GM19463 (cell line): ENCODE data around the gene NOP9.
A peak's percentile ranks its signal among the peaks of the same experiment; 100 is the strongest.
"Not testable (repeated sequence)": the region's sequence is repeated elsewhere in the genome, so short reads cannot be mapped to it uniquely, and the experiment has no call there.

Experiments used
- ATAC-seq: cut with Tn5 transposase; IDR thresholded peaks from one replicate; pipeline ENCODE4 v1.9.1; 2021; ENCODE audit warnings: mild to moderate bottlenecking, moderate library complexity; ENCODE audit not compliant: unreplicated experiment

Gene NOP9

DNA sequence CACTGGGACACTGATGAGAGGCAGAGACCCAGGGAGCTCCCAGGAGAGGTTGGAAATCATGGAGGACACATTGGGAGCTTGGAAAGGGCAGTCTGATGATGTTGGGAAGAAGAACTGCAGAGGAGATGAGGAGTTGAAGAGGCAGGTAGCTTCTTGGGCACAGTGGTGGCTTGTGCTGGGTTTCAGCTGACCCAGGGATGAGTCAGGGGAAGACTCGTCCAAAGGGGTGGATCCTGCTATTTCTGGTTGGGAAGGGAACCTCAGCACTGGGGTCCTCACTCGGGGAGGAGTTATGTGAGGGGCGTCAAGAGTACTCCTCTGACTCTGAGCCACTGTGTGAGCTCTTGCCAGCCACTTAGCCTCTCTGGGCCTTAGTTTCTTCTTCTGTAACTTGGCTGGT, 23.7 kb downstream of the NOP9 start:
- no peak for ATAC-seq

DNA sequence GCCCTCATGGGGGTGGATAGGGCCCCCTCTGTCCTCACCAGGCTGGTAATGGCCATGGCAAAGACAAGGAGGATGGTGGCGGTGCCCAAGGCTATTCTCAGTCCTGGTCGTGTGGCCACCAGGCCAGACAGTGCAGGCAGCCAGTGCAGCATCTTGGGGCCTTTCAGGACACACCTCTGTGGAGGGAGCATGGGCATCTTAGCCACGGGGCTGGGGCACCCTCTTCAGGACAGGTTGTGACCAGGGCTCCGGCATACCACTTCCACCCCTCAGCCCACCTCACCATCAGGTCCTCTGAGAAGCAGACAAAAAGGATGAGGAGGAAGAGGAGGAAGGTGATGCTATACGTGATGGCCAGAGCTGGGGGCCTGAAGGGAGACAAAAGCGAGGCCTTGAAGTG, 24.4 kb downstream of the NOP9 start:
- no peak for ATAC-seq

- ATAC-seq: no peak
Observed at GRCh38 chr14:24325041-24325530, 25.4 kb downstream of the NOP9 start.

DNA sequence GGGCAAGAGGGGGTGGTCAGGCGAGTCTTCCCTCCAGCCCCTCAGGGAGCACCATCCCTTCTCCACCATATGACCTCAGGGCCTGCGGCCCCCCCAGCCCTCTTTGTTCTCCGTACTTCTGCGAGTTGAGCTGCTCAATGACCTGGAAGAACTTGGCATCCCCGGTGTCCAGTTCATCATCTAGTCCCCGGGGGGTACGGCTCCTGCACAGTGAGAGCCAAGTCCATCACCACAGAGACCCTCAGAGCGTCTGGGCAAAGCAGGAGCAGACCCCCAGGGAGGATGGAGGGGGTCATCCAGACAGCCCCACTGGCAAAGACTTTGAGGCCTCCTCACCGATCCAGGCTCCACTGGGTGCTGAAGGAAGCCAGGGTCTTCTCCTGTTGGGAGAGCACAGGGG, 26.3 kb downstream of the NOP9 start:
- ATAC-seq: no peak

- ATAC-seq: no peak
Observed at GRCh38 chr14:24327303-24327702, 27.7 kb downstream of the NOP9 start.

DNA sequence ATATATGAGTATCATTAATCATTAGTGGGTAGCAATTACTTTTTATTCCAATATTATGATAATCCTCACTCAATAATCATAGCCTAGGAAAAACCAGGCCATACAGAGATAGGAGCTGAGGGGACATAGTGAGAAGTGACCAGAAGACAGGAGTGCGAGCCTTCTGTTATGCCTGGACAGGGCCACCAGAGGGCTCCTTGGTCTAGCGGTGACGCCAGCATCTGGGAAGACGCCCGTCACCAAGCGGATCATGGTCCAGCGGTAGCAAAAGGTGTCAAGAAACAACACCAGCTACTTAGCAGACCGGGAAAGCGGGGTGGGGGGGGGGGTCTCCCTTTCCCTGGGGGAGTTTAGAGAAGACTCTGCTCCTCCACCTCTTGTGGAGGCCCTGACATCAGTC, 28.3 kb downstream of the NOP9 start:
- ATAC-seq: not testable (repeated sequence)

DNA sequence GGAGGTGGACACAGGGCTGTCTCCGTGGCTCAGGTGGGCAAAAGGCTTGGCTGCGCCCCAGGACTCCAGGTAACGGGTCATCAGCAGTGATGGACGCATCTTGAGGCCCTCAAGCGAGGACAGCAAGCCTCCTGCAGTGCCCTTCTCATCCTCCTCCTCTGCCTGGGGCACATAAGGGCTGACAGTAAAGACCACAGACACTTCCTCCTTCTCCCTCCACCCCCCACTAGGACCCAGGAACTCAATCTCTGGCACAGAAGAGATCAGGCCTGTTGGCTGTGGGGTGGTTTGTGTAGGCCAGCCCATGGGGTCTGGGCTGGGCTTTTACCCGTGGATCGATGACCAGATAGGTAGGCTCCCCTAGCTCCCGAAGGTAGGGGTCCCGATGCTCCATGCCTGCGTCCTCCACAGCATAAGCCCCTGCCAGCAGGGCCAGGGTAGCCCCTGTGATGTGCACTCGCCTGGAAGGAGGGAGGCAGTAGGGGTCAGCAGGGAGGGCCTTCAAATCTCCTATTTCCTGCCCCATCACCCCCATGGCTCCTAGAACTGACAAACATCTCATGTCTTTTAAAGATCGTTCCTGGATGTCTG, 29.5 kb downstream of the NOP9 start:
- ATAC-seq: no peak

DNA sequence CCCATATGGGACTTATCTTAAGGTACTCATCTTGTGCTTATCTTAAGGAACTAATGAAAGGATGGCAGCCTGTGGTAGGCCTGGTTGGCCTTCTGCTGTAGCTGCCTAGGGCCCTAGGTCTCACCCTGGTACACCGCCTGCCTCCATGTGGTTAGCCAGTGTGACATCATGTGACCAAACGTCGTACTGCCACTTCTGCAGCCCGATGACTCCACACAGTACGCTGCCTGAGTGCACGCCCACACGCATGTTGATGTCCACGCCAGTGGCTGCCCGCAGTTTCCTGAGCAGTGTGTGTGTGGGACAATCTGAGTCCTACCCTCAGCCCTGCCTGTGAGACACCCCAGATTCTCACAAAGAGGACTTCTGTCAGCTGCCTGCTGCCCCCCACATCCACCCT, 30.1 kb downstream of the NOP9 start:
- no peak for ATAC-seq

GRCh38 chr14:24330973-24331674, 31.5 kb downstream of the NOP9 start:
- ATAC-seq: no peak

DNA sequence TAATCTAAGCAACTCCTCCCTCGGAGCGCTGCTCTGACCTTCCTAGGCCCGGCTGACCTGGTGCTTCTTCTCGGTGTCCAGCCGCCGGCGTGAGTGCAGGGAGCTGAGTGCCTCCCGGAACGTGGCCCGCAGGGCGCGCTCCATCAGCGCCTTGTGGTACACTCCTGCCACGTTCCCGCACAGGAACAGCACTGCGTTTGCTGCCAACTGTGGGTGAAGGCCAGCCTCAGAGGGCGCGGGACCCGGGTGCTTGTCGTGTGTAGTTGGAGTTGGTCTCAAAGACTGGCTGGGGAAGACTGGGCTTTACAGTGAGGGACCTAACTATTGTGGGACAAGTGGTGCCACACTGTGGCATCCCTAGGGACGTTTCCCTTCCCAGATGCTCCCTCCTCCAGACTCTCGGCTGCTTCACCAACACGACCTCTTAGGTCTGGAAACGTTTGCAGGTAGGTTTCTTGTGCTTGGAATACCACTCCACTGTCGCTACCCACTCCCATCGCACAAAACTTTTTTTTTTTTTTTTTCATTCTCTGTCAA, 32.1 kb downstream of the NOP9 start:
- no peak for ATAC-seq

- peak; percentile 85 for ATAC-seq
Observed at GRCh38 chr14:24332268-24332993, 32.8 kb downstream of the NOP9 start.

GRCh38 chr14:24334431-24335291, 35.0 kb downstream of the NOP9 start, which contains the start of gene ADCY4:
TSS of gene ADCY4 (minus strand) at chr14:24335071. CDS start at chr14:24334652, 419 bp downstream.
- ATAC-seq: no peak

DNA sequence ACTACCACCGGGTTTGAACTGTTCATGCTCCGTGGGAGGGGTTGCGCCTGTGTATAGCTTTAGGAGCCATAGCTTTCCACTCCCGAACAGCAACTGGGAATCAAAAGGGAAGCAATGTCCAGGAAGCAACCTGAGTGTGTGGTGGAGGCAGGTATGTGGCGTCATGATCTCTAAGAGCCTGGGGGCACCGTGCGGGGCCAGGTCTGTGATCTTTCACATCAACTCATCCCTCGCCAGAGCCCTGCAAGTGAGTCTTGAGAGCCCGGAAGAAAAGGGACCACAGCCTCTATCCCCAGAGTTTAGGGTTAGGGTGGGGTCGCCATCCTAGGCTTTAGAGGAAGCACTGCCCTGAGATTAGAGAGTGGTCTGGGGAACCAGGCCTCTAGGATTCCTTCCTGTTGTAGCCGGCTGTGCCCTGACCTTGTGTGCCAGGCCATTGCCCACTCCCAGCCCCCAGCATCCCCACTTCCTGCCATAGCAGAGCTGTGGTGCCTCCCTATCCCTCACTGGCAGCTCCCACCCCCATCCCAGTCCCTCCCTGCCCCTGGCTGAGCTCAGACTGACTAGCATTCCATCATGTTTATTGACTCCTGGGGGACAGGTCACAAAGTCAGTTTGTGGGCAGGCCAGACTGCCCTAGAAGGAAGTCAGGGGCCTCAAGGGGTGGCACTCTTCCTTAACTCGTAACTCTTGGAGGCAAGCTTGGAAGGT, 36.0 kb downstream of the NOP9 start:
- ATAC-seq: no peak

DNA sequence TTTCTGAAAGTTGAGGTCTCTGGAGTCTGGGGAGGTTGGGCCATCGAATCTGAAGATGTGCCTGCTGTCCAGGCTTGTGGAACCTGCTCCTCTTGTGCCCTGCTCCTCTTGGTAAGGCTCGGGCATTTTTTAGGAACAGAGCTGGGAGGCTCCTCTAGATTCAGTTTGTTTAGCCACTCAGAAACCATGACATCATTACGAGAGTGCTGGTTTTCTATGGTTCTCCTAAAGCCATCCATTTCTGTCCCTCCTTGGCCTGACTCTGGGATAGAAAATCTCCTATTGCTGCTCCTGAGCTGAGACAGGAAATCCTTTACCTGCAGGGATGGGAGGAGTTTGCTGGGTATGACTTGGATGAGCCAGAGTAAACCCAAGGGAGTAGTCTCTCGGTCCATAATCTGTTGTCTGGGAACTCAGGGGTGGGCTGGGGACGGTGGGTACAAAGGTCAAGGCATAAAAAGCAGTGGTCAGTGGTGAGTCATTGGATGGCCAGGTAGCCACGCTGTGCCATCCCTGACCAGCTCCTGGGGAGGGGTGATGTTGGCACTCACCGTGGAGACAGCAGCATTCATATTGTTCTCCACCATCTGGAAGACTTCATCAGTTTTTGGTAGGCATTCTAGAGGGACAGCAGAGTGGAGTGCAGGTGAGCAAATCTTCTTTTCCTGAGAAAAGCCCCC, 37.6 kb downstream of the NOP9 start:
- no peak for ATAC-seq

DNA sequence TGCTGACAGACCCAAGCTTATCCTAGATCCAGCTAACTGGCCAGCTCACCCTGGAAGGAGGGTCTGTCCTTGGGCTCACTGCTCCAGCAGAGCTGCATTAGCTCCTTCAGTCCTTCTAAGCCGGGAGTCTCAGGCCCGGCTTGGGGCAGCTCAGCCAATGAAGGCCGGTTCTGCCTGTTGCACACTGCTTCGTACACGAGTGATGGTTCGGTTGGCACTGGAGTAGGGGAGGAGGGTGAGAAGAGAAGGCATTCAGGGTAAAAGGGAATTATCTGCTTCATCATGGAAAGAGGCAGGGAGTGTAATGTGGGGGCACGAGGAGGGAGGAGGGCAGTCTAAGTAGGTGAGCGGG, 38.1 kb downstream of the NOP9 start:
- no peak for ATAC-seq

- no peak for ATAC-seq
Observed at GRCh38 chr14:24338843-24339242, 39.2 kb downstream of the NOP9 start.

GRCh38 chr14:24339284-24340151, 39.9 kb downstream of the NOP9 start, which contains the start of gene RIPK3:
TSS of gene RIPK3 (minus strand) at chr14:24339991. CDS start at chr14:24339826, 165 bp downstream.
- peak; percentile 90 for ATAC-seq

GRCh38 chr14:24340606-24341005, 41.0 kb downstream of the NOP9 start:
- no peak for ATAC-seq

- ATAC-seq: no peak
Observed at GRCh38 chr14:24342889-24343288, 43.2 kb downstream of the NOP9 start.
